Right atrium auricular region (tissue), 2 donors: ENCODE measurements around the gene ANKS1B. TPM values are rescaled to one million over a fixed set of nuclear protein-coding genes. Genes with fewer than 3 reads are reported as not detected.

Experiments
- DNase-seq: peaks from one replicate; pipeline ENCODE4 v3.0.0-alpha.2; 2019; ENCODE audit warnings: low spot score
- H3K27ac ChIP-seq, 2 donors: fragments of 200-600 bp; sonication (generic); 1 replicate in 1 of 2; 2 replicates in 1 of 2; pipeline ENCODE4 v1.5.1; 2016 to 2019
- H3K27me3 ChIP-seq, 2 donors: fragments of 200-600 bp; sonication (generic); one replicate each; pipeline versions ENCODE4 v1.5.1 to v1.6.0; 2017 to 2019
- H3K36me3 ChIP-seq: fragments of 200-600 bp; sonication (generic); one replicate; pipeline ENCODE4 v1.5.1; 2016
- H3K4me1 ChIP-seq, 2 donors: fragments of 200-600 bp; sonication (generic); one replicate each; pipeline versions ENCODE4 v1.5.1 to v1.6.0; 2017 to 2019
- H3K4me3 ChIP-seq, 2 donors: fragments of 200-600 bp; sonication (generic); 1 replicate in 1 of 2; 2 replicates in 1 of 2; pipeline ENCODE4 v1.5.1; 2017 to 2019; ENCODE audit warnings: mild to moderate bottlenecking in 1 of 2, moderate library complexity in 1 of 2
- H3K9me3 ChIP-seq, 2 donors: fragments of 200-600 bp; sonication (generic); one replicate each; pipeline ENCODE4 v1.5.1; 2019
- CTCF ChIP-seq, 2 donors: fragments of 200-600 bp; sonication (generic); IDR thresholded peaks; one replicate each; pipeline ENCODE4 v1.5.1; 2019; ENCODE audit warnings: antibody characterized with exemption in 2 of 2
- total RNA-seq, 2 donors: library from RNA; depleted of rRNA; stranded (reverse); fragments of >200 nt; gene quantifications; one replicate each; pipeline ENCODE4 v1.1.0, GENCODE V29; 2016

Gene ANKS1B
- total RNA-seq, 2 donors from 2014 or later, result 2.4 to 3.1 TPM

- H3K27me3 ChIP-seq, result no peaks in the 10 kb centered on the region
- H3K4me3 ChIP-seq, result no peak overlapping the region
- no peak for TF ChIP-seq CTCF (IDR thresholded peaks at IDR 0.05)
- H3K9me3 ChIP-seq, result no peaks in the 10 kb centered on the region
- H3K27ac ChIP-seq, result no peak overlapping the region
- DNase-seq, result no peak
- H3K4me1 ChIP-seq, result no peaks in the 10 kb centered on the region
- no peaks in the 10 kb centered on the region for H3K36me3 ChIP-seq
These were observed 1187.5 kb downstream of the ANKS1B start for GRCh38 chr12:98797200-98797599.

GRCh38 chr12:98796745-98797144 is 1188.0 kb downstream of the ANKS1B start:
- TF ChIP-seq CTCF (IDR thresholded peaks at IDR 0.05), result no peak
- Histone ChIP-seq H3K36me3 (no peaks in the 10 kb centered on the region), H3K4me3 (no peak overlapping the region), H3K27ac (no peak overlapping the region), H3K4me1 (no peaks in the 10 kb centered on the region), H3K9me3 (no peaks in the 10 kb centered on the region), H3K27me3 (no peaks in the 10 kb centered on the region)
- DNase-seq, result no peak

- Histone ChIP-seq H3K27me3 (no peaks in the 10 kb centered on the region), H3K4me3 (no peak overlapping the region), H3K36me3 (no peaks in the 10 kb centered on the region), H3K4me1 (no peaks in the 10 kb centered on the region), H3K27ac (no peak overlapping the region), H3K9me3 (no peaks in the 10 kb centered on the region)
- no peak for TF ChIP-seq CTCF (IDR thresholded peaks at IDR 0.05)
- no peak for DNase-seq
These were observed 1191.6 kb downstream of the ANKS1B start for GRCh38 chr12:98793121-98793520.

- Histone ChIP-seq H3K27ac (no peak overlapping the region), H3K27me3 (no peaks in the 10 kb centered on the region), H3K4me1 (no peaks in the 10 kb centered on the region), H3K9me3 (no peaks in the 10 kb centered on the region), H3K4me3 (no peak overlapping the region), H3K36me3 (no peaks in the 10 kb centered on the region)
- DNase-seq, result no peak
- TF ChIP-seq CTCF (IDR thresholded peaks at IDR 0.05), result no peak
These were observed 1193.3 kb downstream of the ANKS1B start for GRCh38 chr12:98791406-98791805.

GRCh38 chr12:98788396-98788795 is 1196.3 kb downstream of the ANKS1B start:
- Histone ChIP-seq H3K9me3 (no peaks in the 10 kb centered on the region), H3K27ac (no peak overlapping the region), H3K4me3 (no peak overlapping the region), H3K4me1 (no peaks in the 10 kb centered on the region), H3K27me3 (no peaks in the 10 kb centered on the region), H3K36me3 (no peaks in the 10 kb centered on the region)
- no peak for DNase-seq
- TF ChIP-seq CTCF (IDR thresholded peaks at IDR 0.05), result no peak

- Histone ChIP-seq H3K27ac (no peak overlapping the region), H3K4me1 (no peaks in the 10 kb centered on the region), H3K4me3 (no peak overlapping the region), H3K36me3 (no peaks in the 10 kb centered on the region), H3K27me3 (no peaks in the 10 kb centered on the region), H3K9me3 (no peaks in the 10 kb centered on the region)
- no peak for TF ChIP-seq CTCF (IDR thresholded peaks at IDR 0.05)
- DNase-seq, result no peak
These were observed 1198.1 kb downstream of the ANKS1B start for GRCh38 chr12:98786653-98787052.
